ENCODE results near the gene MAPKAP1. TPM values are rescaled to one million over a fixed set of nuclear protein-coding genes. Genes with fewer than 3 reads are reported as not detected.
A peak's percentile ranks its signal among the peaks of the same experiment; 100 is the strongest.

MAPKAP1 gene
- total and polyA plus RNA-seq, 2 of the 13 experiments (the other 11 are each of a cell fraction or from before 2014, with no cell fraction given): 45.0 to 64.3 TPM

DNA sequence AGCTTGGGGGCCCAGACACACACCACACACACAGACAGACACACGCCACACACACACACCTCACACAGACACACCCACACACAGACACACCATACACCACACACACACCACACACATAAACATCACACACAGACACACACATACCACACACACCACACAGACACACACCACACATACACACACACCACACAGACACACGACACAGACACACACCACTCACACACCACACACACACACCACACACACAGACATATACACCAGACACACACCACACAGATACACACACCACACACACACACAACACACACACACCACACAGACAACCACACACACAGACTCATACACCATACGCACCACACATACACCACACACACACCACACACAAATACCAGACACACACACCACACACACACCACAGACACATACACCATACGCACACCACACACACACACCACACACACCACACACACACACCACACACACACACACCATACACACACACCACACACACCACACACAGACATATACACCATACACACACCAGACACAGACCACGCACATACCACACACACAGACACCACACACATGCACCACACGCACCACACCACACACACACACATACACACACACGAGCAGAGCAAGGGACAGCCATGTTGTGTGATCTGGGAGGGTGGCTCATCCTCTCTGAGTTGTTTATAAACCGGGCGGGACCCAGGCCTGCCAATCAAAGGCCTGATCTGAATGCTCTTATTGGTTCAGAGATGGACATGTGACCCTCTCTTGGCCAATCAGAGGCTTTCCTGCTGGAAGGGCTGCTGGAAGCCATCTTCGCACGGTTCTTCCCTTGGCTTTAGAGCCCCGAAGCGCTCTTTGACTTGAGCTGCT is 297.1 kb downstream of the MAPKAP1 start (continued):
- TF ChIP-seq, protein P1, sequence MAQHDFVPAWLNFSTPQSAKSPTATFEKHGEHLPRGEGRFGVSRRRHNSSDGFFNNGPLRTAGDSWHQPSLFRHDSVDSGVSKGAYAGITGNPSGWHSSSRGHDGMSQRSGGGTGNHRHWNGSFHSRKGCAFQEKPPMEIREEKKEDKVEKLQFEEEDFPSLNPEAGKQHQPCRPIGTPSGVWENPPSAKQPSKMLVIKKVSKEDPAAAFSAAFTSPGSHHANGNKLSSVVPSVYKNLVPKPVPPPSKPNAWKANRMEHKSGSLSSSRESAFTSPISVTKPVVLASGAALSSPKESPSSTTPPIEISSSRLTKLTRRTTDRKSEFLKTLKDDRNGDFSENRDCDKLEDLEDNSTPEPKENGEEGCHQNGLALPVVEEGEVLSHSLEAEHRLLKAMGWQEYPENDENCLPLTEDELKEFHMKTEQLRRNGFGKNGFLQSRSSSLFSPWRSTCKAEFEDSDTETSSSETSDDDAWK (CRISPR knock-in tag; IDR thresholded peaks at IDR 0.05): no peak
- TF ChIP-seq IKZF4 (CRISPR knock-in tag; IDR thresholded peaks at IDR 0.05; ENCODE audit: borderline replicate concordance, low read depth, not compliant biosample characterization) (no peak), ZNF367 (CRISPR knock-in tag; IDR thresholded peaks at IDR 0.05; ENCODE audit: borderline replicate concordance) (no peak), ZSCAN9 (CRISPR knock-in tag; IDR thresholded peaks at IDR 0.05; ENCODE audit: borderline replicate concordance) (no peak), NFYC (CRISPR knock-in tag; IDR thresholded peaks at IDR 0.05) (peak; percentile 85), GZF1 (CRISPR knock-in tag; IDR thresholded peaks at IDR 0.05) (no peak), ZNF335 (CRISPR knock-in tag; IDR thresholded peaks at IDR 0.05) (no peak), BHLHE40 (IDR thresholded peaks at IDR 0.05; ENCODE audit: low read length) (no peak), HOXA3 (CRISPR knock-in tag; IDR thresholded peaks at IDR 0.05) (no peak), MZF1 (CRISPR knock-in tag; IDR thresholded peaks at IDR 0.05; ENCODE audit: borderline replicate concordance) (no peak), ZBTB7A (CRISPR knock-in tag; IDR thresholded peaks at IDR 0.05) (0 out of 2 replicates have a peak, but pooled peaks have one; percentile 26), DNMT1 (CRISPR knock-in tag; IDR thresholded peaks at IDR 0.05) (no peak), MTA3 (CRISPR knock-in tag; IDR thresholded peaks at IDR 0.05) (no peak), KLF11 (CRISPR knock-in tag; IDR thresholded peaks at IDR 0.05) (no peak), EED (CRISPR knock-in tag; IDR thresholded peaks at IDR 0.05) (peak; percentile 44; the same call in 1 of the 2 replicates), ZNF816 (CRISPR knock-in tag; IDR thresholded peaks at IDR 0.05; ENCODE audit: borderline replicate concordance) (no peak), ZNF792 (CRISPR knock-in tag; IDR thresholded peaks at IDR 0.05) (no peak), TCF7L2 (IDR thresholded peaks at IDR 0.05; ENCODE audit: low read depth, low read length) (no peak)
- TF ChIP-seq, protein P2, sequence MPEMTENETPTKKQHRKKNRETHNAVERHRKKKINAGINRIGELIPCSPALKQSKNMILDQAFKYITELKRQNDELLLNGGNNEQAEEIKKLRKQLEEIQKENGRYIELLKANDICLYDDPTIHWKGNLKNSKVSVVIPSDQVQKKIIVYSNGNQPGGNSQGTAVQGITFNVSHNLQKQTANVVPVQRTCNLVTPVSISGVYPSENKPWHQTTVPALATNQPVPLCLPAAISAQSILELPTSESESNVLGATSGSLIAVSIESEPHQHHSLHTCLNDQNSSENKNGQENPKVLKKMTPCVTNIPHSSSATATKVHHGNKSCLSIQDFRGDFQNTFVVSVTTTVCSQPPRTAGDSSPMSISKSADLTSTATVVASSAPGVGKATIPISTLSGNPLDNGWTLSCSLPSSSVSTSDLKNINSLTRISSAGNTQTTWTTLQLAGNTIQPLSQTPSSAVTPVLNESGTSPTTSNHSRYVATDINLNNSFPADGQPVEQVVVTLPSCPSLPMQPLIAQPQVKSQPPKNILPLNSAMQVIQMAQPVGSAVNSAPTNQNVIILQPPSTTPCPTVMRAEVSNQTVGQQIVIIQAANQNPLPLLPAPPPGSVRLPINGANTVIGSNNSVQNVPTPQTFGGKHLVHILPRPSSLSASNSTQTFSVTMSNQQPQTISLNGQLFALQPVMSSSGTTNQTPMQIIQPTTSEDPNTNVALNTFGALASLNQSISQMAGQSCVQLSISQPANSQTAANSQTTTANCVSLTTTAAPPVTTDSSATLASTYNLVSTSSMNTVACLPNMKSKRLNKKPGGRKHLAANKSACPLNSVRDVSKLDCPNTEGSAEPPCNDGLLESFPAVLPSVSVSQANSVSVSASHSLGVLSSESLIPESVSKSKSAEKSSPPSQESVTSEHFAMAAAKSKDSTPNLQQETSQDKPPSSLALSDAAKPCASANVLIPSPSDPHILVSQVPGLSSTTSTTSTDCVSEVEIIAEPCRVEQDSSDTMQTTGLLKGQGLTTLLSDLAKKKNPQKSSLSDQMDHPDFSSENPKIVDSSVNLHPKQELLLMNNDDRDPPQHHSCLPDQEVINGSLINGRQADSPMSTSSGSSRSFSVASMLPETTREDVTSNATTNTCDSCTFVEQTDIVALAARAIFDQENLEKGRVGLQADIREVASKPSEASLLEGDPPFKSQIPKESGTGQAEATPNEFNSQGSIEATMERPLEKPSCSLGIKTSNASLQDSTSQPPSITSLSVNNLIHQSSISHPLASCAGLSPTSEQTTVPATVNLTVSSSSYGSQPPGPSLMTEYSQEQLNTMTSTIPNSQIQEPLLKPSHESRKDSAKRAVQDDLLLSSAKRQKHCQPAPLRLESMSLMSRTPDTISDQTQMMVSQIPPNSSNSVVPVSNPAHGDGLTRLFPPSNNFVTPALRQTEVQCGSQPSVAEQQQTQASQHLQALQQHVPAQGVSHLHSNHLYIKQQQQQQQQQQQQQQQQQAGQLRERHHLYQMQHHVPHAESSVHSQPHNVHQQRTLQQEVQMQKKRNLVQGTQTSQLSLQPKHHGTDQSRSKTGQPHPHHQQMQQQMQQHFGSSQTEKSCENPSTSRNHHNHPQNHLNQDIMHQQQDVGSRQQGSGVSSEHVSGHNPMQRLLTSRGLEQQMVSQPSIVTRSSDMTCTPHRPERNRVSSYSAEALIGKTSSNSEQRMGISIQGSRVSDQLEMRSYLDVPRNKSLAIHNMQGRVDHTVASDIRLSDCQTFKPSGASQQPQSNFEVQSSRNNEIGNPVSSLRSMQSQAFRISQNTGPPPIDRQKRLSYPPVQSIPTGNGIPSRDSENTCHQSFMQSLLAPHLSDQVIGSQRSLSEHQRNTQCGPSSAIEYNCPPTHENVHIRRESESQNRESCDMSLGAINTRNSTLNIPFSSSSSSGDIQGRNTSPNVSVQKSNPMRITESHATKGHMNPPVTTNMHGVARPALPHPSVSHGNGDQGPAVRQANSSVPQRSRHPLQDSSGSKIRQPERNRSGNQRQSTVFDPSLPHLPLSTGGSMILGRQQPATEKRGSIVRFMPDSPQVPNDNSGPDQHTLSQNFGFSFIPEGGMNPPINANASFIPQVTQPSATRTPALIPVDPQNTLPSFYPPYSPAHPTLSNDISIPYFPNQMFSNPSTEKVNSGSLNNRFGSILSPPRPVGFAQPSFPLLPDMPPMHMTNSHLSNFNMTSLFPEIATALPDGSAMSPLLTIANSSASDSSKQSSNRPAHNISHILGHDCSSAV (CRISPR knock-in tag; IDR thresholded peaks at IDR 0.05; ENCODE audit: borderline replicate concordance): no peak
- TF ChIP-seq, protein P3, sequence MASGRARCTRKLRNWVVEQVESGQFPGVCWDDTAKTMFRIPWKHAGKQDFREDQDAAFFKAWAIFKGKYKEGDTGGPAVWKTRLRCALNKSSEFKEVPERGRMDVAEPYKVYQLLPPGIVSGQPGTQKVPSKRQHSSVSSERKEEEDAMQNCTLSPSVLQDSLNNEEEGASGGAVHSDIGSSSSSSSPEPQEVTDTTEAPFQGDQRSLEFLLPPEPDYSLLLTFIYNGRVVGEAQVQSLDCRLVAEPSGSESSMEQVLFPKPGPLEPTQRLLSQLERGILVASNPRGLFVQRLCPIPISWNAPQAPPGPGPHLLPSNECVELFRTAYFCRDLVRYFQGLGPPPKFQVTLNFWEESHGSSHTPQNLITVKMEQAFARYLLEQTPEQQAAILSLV (CRISPR knock-in tag; IDR thresholded peaks at IDR 0.05; ENCODE audit: borderline replicate concordance): no peak

Data from HepG2 (cell line).